ENCODE measurements around the gene SYTL5. TPM values are rescaled to one million over a fixed set of nuclear protein-coding genes. Genes with fewer than 3 reads are reported as not detected.

The SYTL5 gene
- total and polyA plus RNA-seq, 2 experiments from 2014 or later = 0.23 to 0.35 TPM

- ATAC-seq = no peak
- Histone ChIP-seq H3K4me3 (no peak overlapping the region), H3K4me1 (ENCODE audit: insufficient read depth) (no peaks in the 10 kb centered on the region), H3K9me2 (ENCODE audit: insufficient read depth) (no peaks in the 10 kb centered on the region), H3F3A (replicated peaks; ENCODE audit: low read depth) (no peaks in the 10 kb centered on the region), H3K27me3 (ENCODE audit: insufficient read depth) (no peaks in the 10 kb centered on the region), H3K4me2 (no peak overlapping the region), H3K79me2 (replicated peaks; ENCODE audit: insufficient read depth) (no peaks in the 10 kb centered on the region), H3K27ac (ENCODE audit: low read depth) (no peak overlapping the region), H2AFZ (no peak overlapping the region), H3K36me3 (ENCODE audit: insufficient read depth) (no peaks in the 10 kb centered on the region), H4K20me1 (replicated peaks; ENCODE audit: insufficient read depth) (no peaks in the 10 kb centered on the region)
- DNase-seq (ENCODE audit: low spot score) = no peak
- Mint-ChIP-seq H3K9me3 (no peaks in the 10 kb centered on the region), H3K27ac (no peak overlapping the region), H3K36me3 (ENCODE audit: low read depth) (no peaks in the 10 kb centered on the region), H3K27me3 (ENCODE audit: insufficient read depth, low read depth, poor library complexity) (peaks cover 1% of the 10 kb centered on the region), H3K4me1 (no peaks in the 10 kb centered on the region), H3K4me3 (no peak overlapping the region)
- TF ChIP-seq CREB1 (CRISPR knock-in tag; IDR thresholded peaks at IDR 0.05; ENCODE audit: low read depth) = no peak
- no peak for TF ChIP-seq ZNF331 (CRISPR knock-in tag; IDR thresholded peaks at IDR 0.05; ENCODE audit: low read depth)
- no peak for TF ChIP-seq ETS1 (IDR thresholded peaks at IDR 0.05)
- TF ChIP-seq, protein P1, sequence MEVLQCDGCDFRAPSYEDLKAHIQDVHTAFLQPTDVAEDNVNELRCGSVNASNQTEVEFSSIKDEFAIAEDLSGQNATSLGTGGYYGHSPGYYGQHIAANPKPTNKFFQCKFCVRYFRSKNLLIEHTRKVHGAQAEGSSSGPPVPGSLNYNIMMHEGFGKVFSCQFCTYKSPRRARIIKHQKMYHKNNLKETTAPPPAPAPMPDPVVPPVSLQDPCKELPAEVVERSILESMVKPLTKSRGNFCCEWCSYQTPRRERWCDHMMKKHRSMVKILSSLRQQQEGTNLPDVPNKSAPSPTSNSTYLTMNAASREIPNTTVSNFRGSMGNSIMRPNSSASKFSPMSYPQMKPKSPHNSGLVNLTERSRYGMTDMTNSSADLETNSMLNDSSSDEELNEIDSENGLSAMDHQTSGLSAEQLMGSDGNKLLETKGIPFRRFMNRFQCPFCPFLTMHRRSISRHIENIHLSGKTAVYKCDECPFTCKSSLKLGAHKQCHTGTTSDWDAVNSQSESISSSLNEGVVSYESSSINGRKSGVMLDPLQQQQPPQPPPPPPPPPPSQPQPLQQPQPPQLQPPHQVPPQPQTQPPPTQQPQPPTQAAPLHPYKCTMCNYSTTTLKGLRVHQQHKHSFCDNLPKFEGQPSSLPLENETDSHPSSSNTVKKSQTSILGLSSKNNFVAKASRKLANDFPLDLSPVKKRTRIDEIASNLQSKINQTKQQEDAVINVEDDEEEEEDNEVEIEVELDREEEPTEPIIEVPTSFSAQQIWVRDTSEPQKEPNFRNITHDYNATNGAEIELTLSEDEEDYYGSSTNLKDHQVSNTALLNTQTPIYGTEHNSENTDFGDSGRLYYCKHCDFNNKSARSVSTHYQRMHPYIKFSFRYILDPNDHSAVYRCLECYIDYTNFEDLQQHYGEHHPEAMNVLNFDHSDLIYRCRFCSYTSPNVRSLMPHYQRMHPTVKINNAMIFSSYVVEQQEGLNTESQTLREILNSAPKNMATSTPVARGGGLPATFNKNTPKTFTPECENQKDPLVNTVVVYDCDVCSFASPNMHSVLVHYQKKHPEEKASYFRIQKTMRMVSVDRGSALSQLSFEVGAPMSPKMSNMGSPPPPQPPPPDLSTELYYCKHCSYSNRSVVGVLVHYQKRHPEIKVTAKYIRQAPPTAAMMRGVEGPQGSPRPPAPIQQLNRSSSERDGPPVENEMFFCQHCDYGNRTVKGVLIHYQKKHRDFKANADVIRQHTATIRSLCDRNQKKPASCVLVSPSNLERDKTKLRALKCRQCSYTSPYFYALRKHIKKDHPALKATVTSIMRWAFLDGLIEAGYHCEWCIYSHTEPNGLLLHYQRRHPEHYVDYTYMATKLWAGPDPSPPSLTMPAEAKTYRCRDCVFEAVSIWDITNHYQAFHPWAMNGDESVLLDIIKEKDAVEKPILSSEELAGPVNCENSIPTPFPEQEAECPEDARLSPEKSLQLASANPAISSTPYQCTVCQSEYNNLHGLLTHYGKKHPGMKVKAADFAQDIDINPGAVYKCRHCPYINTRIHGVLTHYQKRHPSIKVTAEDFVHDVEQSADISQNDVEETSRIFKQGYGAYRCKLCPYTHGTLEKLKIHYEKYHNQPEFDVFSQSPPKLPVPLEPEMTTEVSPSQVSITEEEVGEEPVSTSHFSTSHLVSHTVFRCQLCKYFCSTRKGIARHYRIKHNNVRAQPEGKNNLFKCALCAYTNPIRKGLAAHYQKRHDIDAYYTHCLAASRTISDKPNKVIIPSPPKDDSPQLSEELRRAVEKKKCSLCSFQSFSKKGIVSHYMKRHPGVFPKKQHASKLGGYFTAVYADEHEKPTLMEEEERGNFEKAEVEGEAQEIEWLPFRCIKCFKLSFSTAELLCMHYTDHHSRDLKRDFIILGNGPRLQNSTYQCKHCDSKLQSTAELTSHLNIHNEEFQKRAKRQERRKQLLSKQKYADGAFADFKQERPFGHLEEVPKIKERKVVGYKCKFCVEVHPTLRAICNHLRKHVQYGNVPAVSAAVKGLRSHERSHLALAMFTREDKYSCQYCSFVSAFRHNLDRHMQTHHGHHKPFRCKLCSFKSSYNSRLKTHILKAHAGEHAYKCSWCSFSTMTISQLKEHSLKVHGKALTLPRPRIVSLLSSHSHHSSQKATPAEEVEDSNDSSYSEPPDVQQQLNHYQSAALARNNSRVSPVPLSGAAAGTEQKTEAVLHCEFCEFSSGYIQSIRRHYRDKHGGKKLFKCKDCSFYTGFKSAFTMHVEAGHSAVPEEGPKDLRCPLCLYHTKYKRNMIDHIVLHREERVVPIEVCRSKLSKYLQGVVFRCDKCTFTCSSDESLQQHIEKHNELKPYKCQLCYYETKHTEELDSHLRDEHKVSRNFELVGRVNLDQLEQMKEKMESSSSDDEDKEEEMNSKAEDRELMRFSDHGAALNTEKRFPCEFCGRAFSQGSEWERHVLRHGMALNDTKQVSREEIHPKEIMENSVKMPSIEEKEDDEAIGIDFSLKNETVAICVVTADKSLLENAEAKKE (CRISPR knock-in tag; IDR thresholded peaks at IDR 0.05) = no peak
- no peak for TF ChIP-seq REST (IDR thresholded peaks at IDR 0.05; ENCODE audit: unreplicated experiment)
- no peak for TF ChIP-seq ZNF114 (CRISPR knock-in tag; IDR thresholded peaks at IDR 0.05)
- no peak for TF ChIP-seq POLR2AphosphoS5 (IDR thresholded peaks at IDR 0.05; ENCODE audit: low read depth)
- no peak for TF ChIP-seq EZH2phosphoT487 (IDR thresholded peaks at IDR 0.05; ENCODE audit: unreplicated experiment)
- TF ChIP-seq JUNB (IDR thresholded peaks at IDR 0.05; ENCODE audit: unreplicated experiment) = no peak
- TF ChIP-seq CTCF (conservative IDR thresholded peaks at IDR 0.05; ENCODE audit: low read depth in 2 of 2) = no peak
- TF ChIP-seq STAT1 (IDR thresholded peaks at IDR 0.05; ENCODE audit: unreplicated experiment) = no peak
- TF ChIP-seq NANOG (IDR thresholded peaks at IDR 0.05; ENCODE audit: borderline replicate concordance) = no peak
- TF ChIP-seq EZH2 (IDR thresholded peaks at IDR 0.05; ENCODE audit: low read depth, unreplicated experiment) = no peak
Observed at GRCh38 chrX:38165023-38165422, 158.7 kb downstream of the SYTL5 start.

All from GM23338 (cell line).